ENCODE data around the gene OGFOD3. TPM values are rescaled to one million over a fixed set of nuclear protein-coding genes. Genes with fewer than 3 reads are reported as not detected.
"Not testable (repeated sequence)": the region's sequence is repeated elsewhere in the genome, so short reads cannot be mapped to it uniquely, and the experiment has no call there.

OGFOD3 gene
- total and polyA plus RNA-seq, 3 experiments from 2014 or later = 27.9 to 29.9 (median 28.4) TPM

DNA sequence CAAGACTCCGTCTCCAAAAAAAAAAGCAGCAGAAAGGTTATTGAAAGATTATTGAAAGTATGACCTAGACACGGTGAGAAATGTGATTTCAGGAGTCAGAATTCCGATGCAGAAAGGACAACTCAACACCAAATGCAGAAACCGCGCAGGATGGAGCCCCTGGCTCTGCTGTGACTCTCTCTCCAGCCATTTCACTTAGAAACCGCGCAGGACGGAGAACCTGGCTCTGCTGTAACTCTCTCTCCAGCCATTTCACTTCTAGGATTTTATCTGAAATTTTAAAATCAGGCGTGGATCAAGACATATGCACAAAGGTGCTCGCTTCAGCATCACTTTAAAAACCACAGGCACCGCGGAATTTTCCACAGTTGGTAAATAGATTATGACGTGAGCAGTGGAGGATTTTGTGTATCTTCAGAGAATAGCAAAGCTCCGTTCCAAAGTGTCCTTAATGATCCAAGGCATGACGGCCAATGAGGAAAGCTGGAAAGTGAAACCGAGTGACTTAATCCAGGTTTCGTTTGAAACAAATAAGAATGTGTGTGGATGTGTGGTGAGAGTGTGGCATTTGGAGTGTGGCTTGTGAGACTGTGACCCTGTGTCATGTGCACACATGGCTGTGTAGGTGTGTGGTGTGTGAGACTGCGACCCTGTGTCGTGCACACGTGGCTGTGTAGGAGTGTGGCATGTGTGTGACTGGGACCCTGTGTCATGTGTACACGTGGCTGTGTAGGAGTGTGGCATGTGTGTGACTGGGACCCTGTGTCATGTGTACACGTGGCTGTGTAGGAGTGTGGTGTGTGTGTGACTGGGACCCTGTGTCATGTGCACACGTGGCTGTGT lies 37.3 kb downstream of the OGFOD3 start:
- Mint-ChIP-seq H3K36me3 (no peaks in the 10 kb centered on the region), H3K9me3 (no peaks in the 10 kb centered on the region), H3K4me1 (peaks cover 0 to 7% (median 7%) of the 10 kb centered on the region in 3 donors), H3K27me3 (peaks cover 21 to 27% of the 10 kb centered on the region in 2 donors), H3K4me3 (peak overlapping the region in 1 of 7 donors; percentile 26), H3K27ac (peak overlapping the region in 1 of 8 donors; percentile 2)
- Histone ChIP-seq H3K4me1 (ENCODE audit: insufficient read depth, low read length) (no peaks in the 10 kb centered on the region), H3K9me3 (ENCODE audit: low read length) (no peaks in the 10 kb centered on the region), H3K36me3 (ENCODE audit: insufficient read depth, low read length) (no peaks in the 10 kb centered on the region), H3K27ac (ENCODE audit: low read depth, low read length) (no peak overlapping the region), H3K27me3 (ENCODE audit: insufficient read depth, low read length, poor library complexity, severe bottlenecking) (no peaks in the 10 kb centered on the region), H3K4me3 (ENCODE audit: low read length) (no peak overlapping the region)
- ChIA-PET POLR2A (no interaction called here), CTCF (no interaction called here)
- peak in 1 of 5 donors; percentile 0 for DNase-seq

DNA sequence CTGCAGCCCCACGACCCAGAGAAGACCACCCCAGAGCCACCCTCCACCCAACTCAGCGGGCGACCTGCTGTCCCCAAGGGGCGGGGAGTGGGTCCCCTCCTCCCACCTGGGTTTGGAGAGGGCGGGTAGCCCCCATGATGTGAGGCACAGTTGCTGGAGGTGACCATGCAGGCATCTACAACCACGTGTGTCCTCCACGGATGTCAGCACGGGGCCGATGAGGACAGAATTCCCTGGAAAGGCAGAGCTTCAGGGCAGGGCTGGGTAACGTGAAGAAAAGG lies 39.7 kb downstream of the OGFOD3 start:
- Mint-ChIP-seq H3K27me3 (peaks cover 22 to 29% of the 10 kb centered on the region in 2 donors), H3K36me3 (no peaks in the 10 kb centered on the region), H3K27ac (peak overlapping the region in 1 of 8 donors; percentile 17), H3K4me1 (peaks cover 0 to 7% (median 7%) of the 10 kb centered on the region in 3 donors), H3K9me3 (no peaks in the 10 kb centered on the region), H3K4me3 (no peak overlapping the region)
- Histone ChIP-seq H3K9me3 (ENCODE audit: low read length) (no peaks in the 10 kb centered on the region), H3K27me3 (ENCODE audit: insufficient read depth, low read length, poor library complexity, severe bottlenecking) (no peaks in the 10 kb centered on the region), H3K4me3 (ENCODE audit: low read length) (no peak overlapping the region), H3K27ac (ENCODE audit: low read depth, low read length) (no peak overlapping the region), H3K36me3 (ENCODE audit: insufficient read depth, low read length) (no peaks in the 10 kb centered on the region), H3K4me1 (ENCODE audit: insufficient read depth, low read length) (no peaks in the 10 kb centered on the region)
- DNase-seq = peak in 1 of 5 donors; percentile 41
- ChIA-PET CTCF (no interaction called here), POLR2A (no interaction called here)

DNA sequence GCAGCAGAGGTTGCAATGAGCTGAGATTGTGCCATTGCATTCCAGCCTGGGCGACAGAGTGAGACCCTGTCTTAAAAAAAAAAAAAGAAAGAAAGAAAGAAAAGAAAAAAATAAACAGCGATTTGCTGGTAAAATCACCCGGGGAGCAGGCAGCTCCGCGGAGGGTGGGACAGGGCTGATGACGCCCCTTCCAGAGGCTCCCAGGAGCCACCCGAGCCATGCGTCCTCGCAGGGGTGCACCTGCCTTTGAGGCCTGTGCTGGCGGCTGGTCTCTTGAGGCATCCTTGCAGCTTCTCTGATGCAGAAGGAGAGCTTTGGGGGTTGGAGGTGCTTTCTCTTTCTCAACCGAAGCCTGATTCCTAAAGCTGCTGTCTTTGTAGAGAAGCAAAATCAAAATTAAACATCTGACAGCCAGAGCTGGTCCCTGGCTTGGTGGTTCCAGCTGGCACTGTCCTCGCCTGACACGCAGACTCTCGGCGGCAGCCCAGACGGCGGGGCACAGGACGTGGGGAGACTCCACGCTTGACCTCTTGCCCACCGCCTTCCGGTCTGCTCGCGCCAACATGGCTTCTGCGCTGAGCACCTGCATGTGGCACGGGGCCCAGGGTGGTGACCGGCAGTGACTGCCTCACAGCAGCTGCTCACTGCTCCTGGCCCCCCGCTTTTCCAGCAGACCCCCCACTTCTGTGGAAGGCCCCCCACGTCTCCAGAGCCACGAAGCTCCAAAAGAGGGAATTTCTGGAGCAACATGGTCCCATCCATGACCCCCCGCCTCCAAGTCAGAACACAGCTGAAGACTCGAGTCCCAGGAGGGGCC lies 40.3 kb downstream of the OGFOD3 start:
- no peak overlapping the region for H3K27ac Mint-ChIP-seq
- peaks cover 28 to 33% of the 10 kb centered on the region in 2 donors for H3K27me3 Mint-ChIP-seq
- no peak overlapping the region for H3K27ac ChIP-seq (ENCODE audit: low read depth, low read length)
- no peaks in the 10 kb centered on the region for H3K9me3 Mint-ChIP-seq
- ChIA-PET CTCF (no interaction called here), POLR2A (no interaction called here)
- no peak overlapping the region for H3K4me3 Mint-ChIP-seq
- H3K9me3 ChIP-seq (ENCODE audit: low read length) = no peaks in the 10 kb centered on the region
- H3K27me3 ChIP-seq (ENCODE audit: insufficient read depth, low read length, poor library complexity, severe bottlenecking) = no peaks in the 10 kb centered on the region
- H3K36me3 Mint-ChIP-seq = no peaks in the 10 kb centered on the region
- no peak overlapping the region for H3K4me3 ChIP-seq (ENCODE audit: low read length)
- peak in 1 of 5 donors; percentile 24 for DNase-seq
- H3K4me1 Mint-ChIP-seq = peaks cover 0 to 7% (median 7%) of the 10 kb centered on the region in 3 donors
- H3K36me3 ChIP-seq (ENCODE audit: insufficient read depth, low read length) = no peaks in the 10 kb centered on the region
- H3K4me1 ChIP-seq (ENCODE audit: insufficient read depth, low read length) = no peaks in the 10 kb centered on the region

DNA sequence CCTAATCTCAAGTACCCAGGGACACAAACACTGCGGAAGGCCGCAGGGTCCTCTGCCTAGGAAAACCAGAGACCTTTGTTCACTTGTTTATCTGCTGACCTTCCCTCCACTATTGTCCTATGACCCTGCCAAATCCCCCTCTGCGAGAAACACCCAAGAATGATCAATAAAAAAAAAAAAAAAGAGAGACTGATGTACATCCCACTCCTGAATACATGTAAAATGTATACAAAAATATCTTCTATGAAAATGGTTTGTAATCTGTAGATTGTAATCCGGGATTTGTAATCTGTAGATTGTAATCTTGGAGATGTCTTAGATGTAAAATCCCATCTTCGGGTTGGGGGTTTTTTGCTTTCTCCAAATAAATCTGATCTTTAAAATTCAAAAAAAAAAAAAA lies 41.1 kb downstream of the OGFOD3 start:
- H3K36me3 ChIP-seq (ENCODE audit: insufficient read depth, low read length); H3K36me3 Mint-ChIP-seq; H3K27me3 ChIP-seq (ENCODE audit: insufficient read depth, low read length, poor library complexity, severe bottlenecking); POLR2A ChIA-PET; H3K4me3 Mint-ChIP-seq; H3K4me1 ChIP-seq (ENCODE audit: insufficient read depth, low read length); DNase-seq; H3K4me3 ChIP-seq (ENCODE audit: low read length); CTCF ChIA-PET; H3K27ac Mint-ChIP-seq; H3K9me3 Mint-ChIP-seq; H3K27ac ChIP-seq (ENCODE audit: low read depth, low read length); H3K9me3 ChIP-seq (ENCODE audit: low read length): not testable (repeated sequence)
- Mint-ChIP-seq H3K4me1 (peaks cover 0 to 14% (median 7%) of the 10 kb centered on the region in 3 donors), H3K27me3 (peaks cover 35 to 41% of the 10 kb centered on the region in 2 donors)

DNA sequence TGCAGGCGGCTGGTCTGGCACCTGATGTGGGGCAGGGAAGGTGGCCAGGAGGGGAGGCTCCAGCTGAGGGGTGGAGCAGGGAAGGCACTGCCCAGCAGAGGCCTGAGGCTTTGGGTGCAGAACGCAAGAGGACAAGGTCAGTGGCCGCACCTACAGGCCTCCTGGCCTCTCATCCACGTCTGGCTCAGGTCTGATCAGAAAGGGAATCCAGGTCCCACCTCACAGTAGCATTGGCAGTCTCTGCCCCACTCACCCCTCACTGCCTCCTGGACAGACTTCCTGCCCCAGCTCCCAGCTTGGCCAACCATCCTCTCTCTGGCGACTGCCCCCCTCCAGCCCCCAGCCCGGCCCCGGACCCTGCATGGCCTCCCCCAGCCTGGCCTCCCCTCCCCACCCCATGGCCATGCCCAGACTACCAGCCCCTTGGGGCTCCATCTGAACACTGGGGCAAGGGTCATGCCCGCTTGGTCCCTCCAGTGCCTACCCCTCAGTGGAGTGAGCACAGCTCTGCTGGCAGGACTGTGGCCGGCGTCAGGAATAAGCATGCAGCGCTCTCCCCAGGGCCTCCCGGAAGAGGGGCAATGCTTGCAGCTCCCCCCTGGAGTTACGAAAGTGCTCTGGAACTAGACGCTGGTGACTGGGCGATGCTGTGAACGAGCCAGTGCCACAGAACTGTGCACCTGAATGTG lies 42.2 kb downstream of the OGFOD3 start:
- Mint-ChIP-seq H3K27ac (no peak overlapping the region), H3K4me3 (no peak overlapping the region), H3K4me1 (peaks cover 0 to 13% (median 2%) of the 10 kb centered on the region in 3 donors), H3K9me3 (no peaks in the 10 kb centered on the region), H3K36me3 (no peaks in the 10 kb centered on the region), H3K27me3 (peaks cover 35 to 36% of the 10 kb centered on the region in 2 donors)
- Histone ChIP-seq H3K27me3 (ENCODE audit: insufficient read depth, low read length, poor library complexity, severe bottlenecking) (peaks cover under 1% of the 10 kb centered on the region), H3K36me3 (ENCODE audit: insufficient read depth, low read length) (no peaks in the 10 kb centered on the region), H3K4me1 (ENCODE audit: insufficient read depth, low read length) (no peaks in the 10 kb centered on the region), H3K4me3 (ENCODE audit: low read length) (no peak overlapping the region), H3K27ac (ENCODE audit: low read depth, low read length) (no peak overlapping the region), H3K9me3 (ENCODE audit: low read length) (no peaks in the 10 kb centered on the region)
- ChIA-PET CTCF (no interaction called here), POLR2A (no interaction called here)
- DNase-seq = peak in 1 of 5 donors; percentile 36

DNA sequence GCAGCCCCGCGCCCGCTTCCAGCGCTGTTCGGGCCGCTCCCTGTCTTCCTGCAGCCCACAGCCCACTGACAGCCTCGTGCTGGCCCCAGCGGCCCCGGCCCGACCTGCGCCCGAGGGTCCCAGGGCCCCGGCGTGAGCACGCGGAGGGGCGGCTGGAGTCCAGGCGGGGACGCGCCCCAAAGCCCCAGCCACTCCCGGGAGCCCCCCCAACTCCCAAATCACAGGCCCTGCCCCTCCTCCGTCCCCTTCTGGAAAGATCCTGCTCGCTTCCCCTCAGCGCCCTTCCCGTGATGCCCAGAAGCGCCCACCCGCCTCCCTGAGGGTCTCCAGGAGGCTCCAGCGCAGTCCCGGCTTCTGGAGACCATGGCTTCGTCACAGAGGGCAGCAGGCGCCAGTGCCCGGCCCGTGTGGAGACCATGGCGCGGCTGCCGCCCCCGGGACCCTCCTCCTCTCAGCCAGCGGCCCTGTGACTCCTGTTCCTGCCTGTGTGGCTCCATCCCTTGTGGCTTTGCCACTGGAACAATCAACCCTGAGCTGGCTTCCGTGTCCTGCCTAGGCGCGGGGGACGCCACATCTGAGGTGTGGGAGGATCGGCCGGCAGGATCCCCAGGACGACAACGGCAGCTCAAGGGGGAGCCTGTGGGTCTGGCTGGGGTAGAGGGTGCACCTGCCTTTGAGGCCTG lies 42.9 kb downstream of the OGFOD3 start:
- no peak overlapping the region for H3K27ac ChIP-seq (ENCODE audit: low read depth, low read length)
- H3K4me3 Mint-ChIP-seq = no peak overlapping the region
- H3K4me1 Mint-ChIP-seq = peaks cover 0 to 15% (median 5%) of the 10 kb centered on the region in 3 donors
- H3K27ac Mint-ChIP-seq = no peak overlapping the region
- peaks cover 7% of the 10 kb centered on the region for H3K27me3 ChIP-seq (ENCODE audit: insufficient read depth, low read length, poor library complexity, severe bottlenecking)
- DNase-seq = peak in 1 of 5 donors; percentile 21
- H3K27me3 Mint-ChIP-seq = peaks cover 31 to 38% of the 10 kb centered on the region in 2 donors
- no peaks in the 10 kb centered on the region for H3K9me3 ChIP-seq (ENCODE audit: low read length)
- no peaks in the 10 kb centered on the region for H3K36me3 ChIP-seq (ENCODE audit: insufficient read depth, low read length)
- H3K9me3 Mint-ChIP-seq = no peaks in the 10 kb centered on the region
- ChIA-PET POLR2A (no interaction called here), CTCF (no interaction called here)
- H3K36me3 Mint-ChIP-seq = no peaks in the 10 kb centered on the region
- peaks cover 4% of the 10 kb centered on the region for H3K4me1 ChIP-seq (ENCODE audit: insufficient read depth, low read length)
- H3K4me3 ChIP-seq (ENCODE audit: low read length) = no peak overlapping the region

DNA sequence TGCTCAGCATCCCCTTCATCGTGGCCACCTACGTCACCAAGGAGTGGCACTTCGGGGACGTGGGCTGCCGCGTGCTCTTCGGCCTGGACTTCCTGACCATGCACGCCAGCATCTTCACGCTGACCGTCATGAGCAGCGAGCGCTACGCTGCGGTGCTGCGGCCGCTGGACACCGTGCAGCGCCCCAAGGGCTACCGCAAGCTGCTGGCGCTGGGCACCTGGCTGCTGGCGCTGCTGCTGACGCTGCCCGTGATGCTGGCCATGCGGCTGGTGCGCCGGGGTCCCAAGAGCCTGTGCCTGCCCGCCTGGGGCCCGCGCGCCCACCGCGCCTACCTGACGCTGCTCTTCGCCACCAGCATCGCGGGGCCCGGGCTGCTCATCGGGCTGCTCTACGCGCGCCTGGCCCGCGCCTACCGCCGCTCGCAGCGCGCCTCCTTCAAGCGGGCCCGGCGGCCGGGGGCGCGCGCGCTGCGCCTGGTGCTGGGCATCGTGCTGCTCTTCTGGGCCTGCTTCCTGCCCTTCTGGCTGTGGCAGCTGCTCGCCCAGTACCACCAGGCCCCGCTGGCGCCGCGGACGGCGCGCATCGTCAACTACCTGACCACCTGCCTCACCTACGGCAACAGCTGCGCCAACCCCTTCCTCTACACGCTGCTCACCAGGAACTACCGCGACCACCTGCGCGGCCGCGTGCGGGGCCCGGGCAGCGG lies 43.6 kb downstream of the OGFOD3 start:
- Histone ChIP-seq H3K36me3 (ENCODE audit: insufficient read depth, low read length) (no peaks in the 10 kb centered on the region), H3K27ac (ENCODE audit: low read depth, low read length) (no peak overlapping the region), H3K4me1 (ENCODE audit: insufficient read depth, low read length) (peaks cover 5% of the 10 kb centered on the region), H3K9me3 (ENCODE audit: low read length) (no peaks in the 10 kb centered on the region), H3K4me3 (ENCODE audit: low read length) (no peak overlapping the region), H3K27me3 (ENCODE audit: insufficient read depth, low read length, poor library complexity, severe bottlenecking) (peaks cover 7% of the 10 kb centered on the region)
- Mint-ChIP-seq H3K36me3 (no peaks in the 10 kb centered on the region), H3K9me3 (no peaks in the 10 kb centered on the region), H3K4me1 (peaks cover 0 to 18% (median 7%) of the 10 kb centered on the region in 3 donors), H3K27me3 (peaks cover 28 to 37% of the 10 kb centered on the region in 2 donors), H3K4me3 (no peak overlapping the region), H3K27ac (no peak overlapping the region)
- POLR2A ChIA-PET = interaction anchor here (0.5 kb wide), 1 partner anchor 181 kb away, joined by 7 read pairs; no protein-coding TSS in a partner anchor
- CTCF ChIA-PET = no interaction called here
- DNase-seq = peak in 1 of 5 donors; percentile 15

Data from CD8-positive, alpha-beta memory T cell (primary cell).